ENCODE results near the gene BCAP31.
"Not testable (repeated sequence)": the region's sequence is repeated elsewhere in the genome, so short reads cannot be mapped to it uniquely, and the experiment has no call there.

- not testable (repeated sequence) for TF ChIP-seq TCF7L2 (IDR thresholded peaks at IDR 0.05; ENCODE audit: low read depth, low read length); RAD21 (CRISPR knock-in tag; IDR thresholded peaks at IDR 0.05); ZKSCAN1 (IDR thresholded peaks at IDR 0.05; ENCODE audit: low read length); ZNF772 (CRISPR knock-in tag; IDR thresholded peaks at IDR 0.05); CSRNP1 (CRISPR knock-in tag; IDR thresholded peaks at IDR 0.05); ZNF720 (CRISPR knock-in tag; IDR thresholded peaks at IDR 0.05); ZBTB20 (CRISPR knock-in tag; IDR thresholded peaks at IDR 0.05; ENCODE audit: borderline replicate concordance, low read depth); CHD2 (IDR thresholded peaks at IDR 0.05; ENCODE audit: low read depth, low read length); ZNF768 (CRISPR knock-in tag; IDR thresholded peaks at IDR 0.05); REST (IDR thresholded peaks at IDR 0.05; ENCODE audit: borderline replicate concordance in 1 of 2, low read depth in 1 of 2, low read length in 2 of 2); ZNF547 (CRISPR knock-in tag; IDR thresholded peaks at IDR 0.05); NONO (IDR thresholded peaks at IDR 0.05); NONO (CRISPR knock-in tag; conservative IDR thresholded peaks at IDR 0.05); POLR2A (IDR thresholded peaks at IDR 0.05; ENCODE audit: insufficient read depth in 1 of 2, low read depth in 2 of 2, low read length in 2 of 2)
- TF ChIP-seq, protein P1, sequence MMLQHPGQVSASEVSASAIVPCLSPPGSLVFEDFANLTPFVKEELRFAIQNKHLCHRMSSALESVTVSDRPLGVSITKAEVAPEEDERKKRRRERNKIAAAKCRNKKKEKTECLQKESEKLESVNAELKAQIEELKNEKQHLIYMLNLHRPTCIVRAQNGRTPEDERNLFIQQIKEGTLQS (CRISPR knock-in tag; IDR thresholded peaks at IDR 0.05) = not testable (repeated sequence)
Measured at GRCh38 chrX:153745067-153745433, 20.9 kb upstream of the BCAP31 start.

Data from HepG2 (cell line).